ENCODE data around the gene NOC2L. TPM values are rescaled to one million over a fixed set of nuclear protein-coding genes. Genes with fewer than 3 reads are reported as not detected.
"Not testable (repeated sequence)": the region's sequence is repeated elsewhere in the genome, so short reads cannot be mapped to it uniquely, and the experiment has no call there.

NOC2L gene
- polyA plus RNA-seq, 1 donor (not counting 4 experiments of a cell fraction or from before 2014, with no cell fraction given) = 51.8 TPM

GRCh38 chr1:947958-948357, 11.1 kb downstream of the NOC2L start:
- H3K36me3 ChIP-seq (ENCODE audit: control insufficient read depth in 2 of 2, extremely low read depth in 1 of 2, insufficient read depth in 2 of 2, low read length in 2 of 2) = peaks cover 46 to 54% of the 10 kb centered on the region in 2 experiments
- dilution Hi-C loops (cut with MboI; ENCODE audit: extremely low pct_ligation_motif_present, low sequenced_read_pairs) = no loop called here
- no peaks in the 10 kb centered on the region for H4K20me1 ChIP-seq (ENCODE audit: control insufficient read depth, extremely low read depth, insufficient read depth, low read length)

GRCh38 chr1:946811-947210, 12.2 kb downstream of the NOC2L start:
- H3K4me3 ChIP-seq (ENCODE audit: control insufficient read depth in 2 of 3, extremely low read depth in 1 of 3, insufficient read depth in 2 of 3, low read depth in 1 of 3, low read length in 3 of 3); H2AFZ ChIP-seq (ENCODE audit: control insufficient read depth, low read length); H3K4me2 ChIP-seq (ENCODE audit: control insufficient read depth, extremely low read depth, insufficient read depth, low read depth, low read length); H3K9ac ChIP-seq (ENCODE audit: control insufficient read depth, extremely low read depth, insufficient read depth, low read length); H3K9me3 ChIP-seq (ENCODE audit: control insufficient read depth, low read depth, low read length); dilution Hi-C loops (cut with MboI; ENCODE audit: extremely low pct_ligation_motif_present, low sequenced_read_pairs); H3K27ac ChIP-seq (ENCODE audit: control insufficient read depth, insufficient read depth, low read length); FAIRE-seq; H3K9me1 ChIP-seq (ENCODE audit: control insufficient read depth, extremely low read depth, insufficient read depth, low read length); H4K20me1 ChIP-seq (ENCODE audit: control insufficient read depth, extremely low read depth, insufficient read depth, low read length); H3K79me2 ChIP-seq (ENCODE audit: control insufficient read depth, insufficient read depth, low read length); DNase-seq (ENCODE audit: low read depth, low spot score); H3K4me1 ChIP-seq (ENCODE audit: control insufficient read depth, extremely low read depth, insufficient read depth, low read length): not testable (repeated sequence)
- Histone ChIP-seq H3K36me3 (ENCODE audit: control insufficient read depth in 2 of 2, extremely low read depth in 1 of 2, insufficient read depth in 2 of 2, low read length in 2 of 2) (peaks cover 42 to 46% of the 10 kb centered on the region in 2 experiments), H3K27me3 (ENCODE audit: control insufficient read depth, extremely low read depth, insufficient read depth, low read length) (peaks cover 17% of the 10 kb centered on the region)

More at GRCh38 chr1:947958-948357, 11.1 kb downstream of the NOC2L start:
- DNase-seq (ENCODE audit: low read depth, low spot score) (no peak), FAIRE-seq (no peak)
- peaks cover 6% of the 10 kb centered on the region for H3K27me3 ChIP-seq (ENCODE audit: control insufficient read depth, extremely low read depth, insufficient read depth, low read length)
- H3K4me1 ChIP-seq (ENCODE audit: control insufficient read depth, extremely low read depth, insufficient read depth, low read length) = no peaks in the 10 kb centered on the region
- no peak overlapping the region for H3K4me2 ChIP-seq (ENCODE audit: control insufficient read depth, extremely low read depth, insufficient read depth, low read depth, low read length)
- no peak overlapping the region for H3K27ac ChIP-seq (ENCODE audit: control insufficient read depth, insufficient read depth, low read length)
- H3K9me3 ChIP-seq (ENCODE audit: control insufficient read depth, low read depth, low read length) = no peaks in the 10 kb centered on the region
- no peaks in the 10 kb centered on the region for H3K9me1 ChIP-seq (ENCODE audit: control insufficient read depth, extremely low read depth, insufficient read depth, low read length)
- no peak overlapping the region for H2AFZ ChIP-seq (ENCODE audit: control insufficient read depth, low read length)
- peaks cover 3% of the 10 kb centered on the region for H3K79me2 ChIP-seq (ENCODE audit: control insufficient read depth, insufficient read depth, low read length)
- H3K9ac ChIP-seq (ENCODE audit: control insufficient read depth, extremely low read depth, insufficient read depth, low read length) = no peak overlapping the region
- TF ChIP-seq EZH2 (IDR thresholded peaks at IDR 0.05; ENCODE audit: low read length) (no peak), CTCF (optimal IDR thresholded peaks at IDR 0.05 in 1 of 3, IDR thresholded peaks at IDR 0.05 in 1 of 3, conservative IDR thresholded peaks at IDR 0.05 in 1 of 3; ENCODE audit: extremely low read depth in 1 of 3, insufficient read depth in 2 of 3, low read length in 3 of 3) (no peak)
- no peak overlapping the region for H3K4me3 ChIP-seq (ENCODE audit: control insufficient read depth in 2 of 3, extremely low read depth in 1 of 3, insufficient read depth in 2 of 3, low read depth in 1 of 3, low read length in 3 of 3)

Data from keratinocyte (primary cell).